22Rv1 (cell line): ENCODE measurements around the gene GLUL.

ENCODE experiments used
- ZFX ChIP-seq: fragments of 450-650 bp; IDR thresholded peaks from 2 replicates; pipeline ENCODE4 v1.6.1; 2017; ENCODE audit warnings: antibody characterized with exemption, borderline replicate concordance
- TF ChIP-seq, protein P1 (sequence below): fragments of 450-650 bp; IDR thresholded peaks from 2 replicates; pipeline ENCODE4 v1.5.1; 2017; ENCODE audit warnings: mild to moderate bottlenecking

DNA sequence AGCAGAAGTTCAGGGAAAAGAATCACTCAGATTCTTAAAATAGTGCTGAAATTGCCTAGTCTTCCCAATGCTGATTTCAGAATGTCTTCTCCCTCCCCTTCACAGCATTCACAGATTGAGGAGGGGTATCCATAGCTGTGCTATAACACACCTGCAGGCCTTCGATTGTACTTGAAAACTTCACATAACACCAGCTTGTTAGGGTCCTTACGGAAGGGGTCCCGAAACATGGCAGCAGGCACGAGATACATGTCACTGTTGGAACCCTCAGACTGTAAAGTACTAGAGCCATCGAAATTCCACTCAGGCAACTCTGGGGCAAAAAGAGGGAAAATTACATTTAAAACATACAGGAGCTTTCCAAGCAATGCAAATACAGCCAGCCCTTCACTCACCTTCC, 4.6 kb downstream of the GLUL start:
- TF ChIP-seq, protein P1, sequence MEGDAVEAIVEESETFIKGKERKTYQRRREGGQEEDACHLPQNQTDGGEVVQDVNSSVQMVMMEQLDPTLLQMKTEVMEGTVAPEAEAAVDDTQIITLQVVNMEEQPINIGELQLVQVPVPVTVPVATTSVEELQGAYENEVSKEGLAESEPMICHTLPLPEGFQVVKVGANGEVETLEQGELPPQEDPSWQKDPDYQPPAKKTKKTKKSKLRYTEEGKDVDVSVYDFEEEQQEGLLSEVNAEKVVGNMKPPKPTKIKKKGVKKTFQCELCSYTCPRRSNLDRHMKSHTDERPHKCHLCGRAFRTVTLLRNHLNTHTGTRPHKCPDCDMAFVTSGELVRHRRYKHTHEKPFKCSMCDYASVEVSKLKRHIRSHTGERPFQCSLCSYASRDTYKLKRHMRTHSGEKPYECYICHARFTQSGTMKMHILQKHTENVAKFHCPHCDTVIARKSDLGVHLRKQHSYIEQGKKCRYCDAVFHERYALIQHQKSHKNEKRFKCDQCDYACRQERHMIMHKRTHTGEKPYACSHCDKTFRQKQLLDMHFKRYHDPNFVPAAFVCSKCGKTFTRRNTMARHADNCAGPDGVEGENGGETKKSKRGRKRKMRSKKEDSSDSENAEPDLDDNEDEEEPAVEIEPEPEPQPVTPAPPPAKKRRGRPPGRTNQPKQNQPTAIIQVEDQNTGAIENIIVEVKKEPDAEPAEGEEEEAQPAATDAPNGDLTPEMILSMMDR, result no peak
- no peak for TF ChIP-seq ZFX
